ENCODE measurements around the gene DDRGK1.

The DDRGK1 gene

GRCh38 chr20:3168079-3168828 is 36.2 kb downstream of the DDRGK1 start:
- Mint-ChIP-seq H3K9me3 (no peaks in the 10 kb centered on the region), H3K27ac (ENCODE audit: low read depth) (no peak overlapping the region), H3K27me3 (peaks cover 31% of the 10 kb centered on the region), H3K4me3 (no peak overlapping the region), H3K4me1 (peaks cover 13% of the 10 kb centered on the region), H3K36me3 (ENCODE audit: insufficient read depth) (peaks cover 6% of the 10 kb centered on the region)
- ATAC-seq (replicated peaks; ENCODE audit: extremely low read depth, poor library complexity, severe bottlenecking) (no peak), DNase-seq (ENCODE audit: low spot score in 2 of 2) (no peak)

- peaks cover 4% of the 10 kb centered on the region for H3K36me3 Mint-ChIP-seq (ENCODE audit: insufficient read depth)
- peaks cover 13% of the 10 kb centered on the region for H3K4me1 Mint-ChIP-seq
- no peaks in the 10 kb centered on the region for H3K9me3 Mint-ChIP-seq
- ATAC-seq (replicated peaks; ENCODE audit: extremely low read depth, poor library complexity, severe bottlenecking) (no peak), DNase-seq (ENCODE audit: low spot score in 2 of 2) (no peak)
- H3K4me3 Mint-ChIP-seq: no peak overlapping the region
- no peak overlapping the region for H3K27ac Mint-ChIP-seq (ENCODE audit: low read depth)
- H3K27me3 Mint-ChIP-seq: peaks cover 31% of the 10 kb centered on the region
These were observed 36.8 kb downstream of the DDRGK1 start for GRCh38 chr20:3167738-3168078.

DNA sequence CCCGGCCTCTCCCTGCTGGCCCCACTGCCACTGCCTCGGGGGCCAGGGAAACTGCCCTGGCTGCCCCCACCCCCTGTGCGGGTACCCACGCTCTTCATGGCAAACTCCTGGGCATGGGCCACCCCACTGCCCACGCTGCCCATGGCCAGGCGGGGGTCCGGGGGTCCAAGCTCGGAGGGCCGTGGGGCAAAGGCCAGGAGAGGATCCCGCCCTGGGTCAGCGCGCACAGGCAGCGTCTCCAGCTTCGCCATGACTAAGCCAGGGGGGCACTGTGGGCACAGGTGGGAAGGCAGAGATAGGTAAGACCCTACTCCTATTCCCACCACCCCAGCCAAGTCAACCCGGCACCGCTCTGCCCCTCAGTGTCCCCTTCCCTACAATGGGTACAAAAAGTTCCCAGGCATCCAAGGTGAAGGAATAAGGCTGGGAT is 37.6 kb downstream of the DDRGK1 start:
- peaks cover 23% of the 10 kb centered on the region for H3K27me3 Mint-ChIP-seq
- no peak overlapping the region for H3K27ac Mint-ChIP-seq (ENCODE audit: low read depth)
- DNase-seq (ENCODE audit: low spot score in 2 of 2): no peak
- peaks cover 4% of the 10 kb centered on the region for H3K36me3 Mint-ChIP-seq (ENCODE audit: insufficient read depth)
- peaks cover 5% of the 10 kb centered on the region for H3K4me1 Mint-ChIP-seq
- no peak overlapping the region for H3K4me3 Mint-ChIP-seq
- H3K9me3 Mint-ChIP-seq: no peaks in the 10 kb centered on the region
- no peak for ATAC-seq (replicated peaks; ENCODE audit: extremely low read depth, poor library complexity, severe bottlenecking)

DNA sequence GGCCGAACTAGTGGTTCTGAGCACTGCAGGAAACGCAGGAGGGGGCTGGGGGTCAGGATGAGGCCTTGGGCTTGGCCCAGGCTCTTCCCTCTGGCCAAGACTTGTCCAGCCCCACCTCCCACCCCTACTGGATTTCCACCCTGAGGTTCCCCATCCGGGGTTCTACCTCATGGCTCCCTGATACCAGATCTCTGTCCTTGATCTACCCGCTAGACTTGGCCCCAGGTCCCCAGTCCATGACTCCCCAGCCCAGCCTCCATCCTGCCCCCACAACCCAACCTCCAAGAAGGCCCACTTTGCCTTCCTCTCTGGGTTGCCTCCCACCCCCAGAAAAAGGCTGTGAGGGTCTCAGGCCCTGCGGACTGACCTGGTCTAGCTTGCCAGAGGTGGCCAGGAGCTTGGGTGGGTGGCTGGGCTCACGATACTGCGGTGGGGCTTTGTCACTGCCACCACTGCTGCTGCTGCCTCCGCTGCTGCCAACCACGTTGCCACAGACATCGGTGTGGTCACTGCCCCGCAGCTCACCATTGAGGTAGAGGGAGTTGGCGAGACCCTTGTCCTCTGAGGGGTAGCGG is 38.1 kb downstream of the DDRGK1 start:
- Mint-ChIP-seq H3K4me1 (peaks cover 4% of the 10 kb centered on the region), H3K36me3 (ENCODE audit: insufficient read depth) (peaks cover 4% of the 10 kb centered on the region), H3K27ac (ENCODE audit: low read depth) (no peak overlapping the region), H3K27me3 (peaks cover 18% of the 10 kb centered on the region), H3K9me3 (no peaks in the 10 kb centered on the region), H3K4me3 (no peak overlapping the region)
- DNase-seq (ENCODE audit: low spot score in 2 of 2) (no peak), ATAC-seq (replicated peaks; ENCODE audit: extremely low read depth, poor library complexity, severe bottlenecking) (no peak)

GRCh38 chr20:3165473-3166337 is 38.8 kb downstream of the DDRGK1 start:
- H3K4me3 Mint-ChIP-seq: peak overlapping the region; percentile 41
- no peak for ATAC-seq (replicated peaks; ENCODE audit: extremely low read depth, poor library complexity, severe bottlenecking)
- H3K36me3 Mint-ChIP-seq (ENCODE audit: insufficient read depth): peaks cover 4% of the 10 kb centered on the region
- H3K4me1 Mint-ChIP-seq: peaks cover 4% of the 10 kb centered on the region
- H3K27me3 Mint-ChIP-seq: peaks cover 18% of the 10 kb centered on the region
- no peak overlapping the region for H3K27ac Mint-ChIP-seq (ENCODE audit: low read depth)
- no peak for DNase-seq (ENCODE audit: low spot score in 2 of 2)
- H3K9me3 Mint-ChIP-seq: no peaks in the 10 kb centered on the region

- no peak overlapping the region for H3K27ac Mint-ChIP-seq (ENCODE audit: low read depth)
- peaks cover 6% of the 10 kb centered on the region for H3K36me3 Mint-ChIP-seq (ENCODE audit: insufficient read depth)
- ATAC-seq (replicated peaks; ENCODE audit: extremely low read depth, poor library complexity, severe bottlenecking) (no peak), DNase-seq (ENCODE audit: low spot score in 2 of 2) (no peak)
- no peak overlapping the region for H3K4me3 Mint-ChIP-seq
- peaks cover 18% of the 10 kb centered on the region for H3K27me3 Mint-ChIP-seq
- H3K9me3 Mint-ChIP-seq: no peaks in the 10 kb centered on the region
- peaks cover 5% of the 10 kb centered on the region for H3K4me1 Mint-ChIP-seq
These were observed 39.6 kb downstream of the DDRGK1 start for GRCh38 chr20:3164763-3165410.

- Mint-ChIP-seq H3K4me1 (peaks cover 12% of the 10 kb centered on the region), H3K27me3 (peaks cover 11% of the 10 kb centered on the region), H3K9me3 (no peaks in the 10 kb centered on the region), H3K27ac (ENCODE audit: low read depth) (no peak overlapping the region), H3K36me3 (ENCODE audit: insufficient read depth) (peaks cover 11% of the 10 kb centered on the region), H3K4me3 (no peak overlapping the region)
- DNase-seq (ENCODE audit: low spot score in 2 of 2) (no peak), ATAC-seq (replicated peaks; ENCODE audit: extremely low read depth, poor library complexity, severe bottlenecking) (no peak)
These were observed 40.3 kb downstream of the DDRGK1 start for GRCh38 chr20:3164043-3164762.

- DNase-seq (ENCODE audit: low spot score in 2 of 2) (no peak), ATAC-seq (replicated peaks; ENCODE audit: extremely low read depth, poor library complexity, severe bottlenecking) (no peak)
- Mint-ChIP-seq H3K36me3 (ENCODE audit: insufficient read depth) (peaks cover 15% of the 10 kb centered on the region), H3K4me1 (peaks cover 16% of the 10 kb centered on the region), H3K27ac (ENCODE audit: low read depth) (no peak overlapping the region), H3K27me3 (peaks cover 3% of the 10 kb centered on the region), H3K4me3 (no peak overlapping the region), H3K9me3 (no peaks in the 10 kb centered on the region)
These were observed 41.1 kb downstream of the DDRGK1 start for GRCh38 chr20:3163099-3164042.

DNA sequence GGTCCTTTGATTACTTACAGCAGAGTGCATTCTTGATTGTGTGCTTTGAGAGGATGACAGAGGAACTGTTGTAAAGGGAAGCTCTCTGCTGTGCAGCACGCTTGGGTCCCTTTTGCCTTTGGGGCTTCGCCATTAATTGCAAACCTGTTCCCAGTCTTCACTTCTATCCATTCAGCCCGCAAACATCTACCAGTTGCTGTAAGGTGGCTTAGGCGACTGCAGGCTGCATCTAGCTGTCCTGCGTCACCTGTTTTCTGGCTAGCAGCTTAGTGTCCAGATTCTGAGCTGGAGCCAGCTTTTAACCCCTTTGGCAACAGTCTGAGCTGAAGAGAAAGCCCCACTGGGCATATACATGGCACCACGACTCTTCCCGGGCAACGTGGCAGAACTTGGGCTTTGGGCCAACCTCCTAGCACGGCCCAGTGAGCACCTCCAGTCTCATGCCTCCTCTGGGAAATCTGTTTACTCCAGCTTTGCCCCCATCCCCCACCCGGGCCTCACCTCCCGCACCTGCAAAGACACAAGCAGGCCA is 42.3 kb downstream of the DDRGK1 start:
- H3K9me3 Mint-ChIP-seq: no peaks in the 10 kb centered on the region
- ATAC-seq (replicated peaks; ENCODE audit: extremely low read depth, poor library complexity, severe bottlenecking) (no peak), DNase-seq (ENCODE audit: low spot score in 2 of 2) (no peak)
- no peaks in the 10 kb centered on the region for H3K27me3 Mint-ChIP-seq
- H3K4me3 Mint-ChIP-seq: no peak overlapping the region
- peaks cover 15% of the 10 kb centered on the region for H3K36me3 Mint-ChIP-seq (ENCODE audit: insufficient read depth)
- H3K4me1 Mint-ChIP-seq: peaks cover 26% of the 10 kb centered on the region
- no peak overlapping the region for H3K27ac Mint-ChIP-seq (ENCODE audit: low read depth)

GRCh38 chr20:3161316-3162079 is 43.0 kb downstream of the DDRGK1 start:
- no peaks in the 10 kb centered on the region for H3K9me3 Mint-ChIP-seq
- H3K27ac Mint-ChIP-seq (ENCODE audit: low read depth): no peak overlapping the region
- ATAC-seq (replicated peaks; ENCODE audit: extremely low read depth, poor library complexity, severe bottlenecking): no peak
- no peak for DNase-seq (ENCODE audit: low spot score in 2 of 2)
- no peaks in the 10 kb centered on the region for H3K27me3 Mint-ChIP-seq
- H3K4me3 Mint-ChIP-seq: peak overlapping the region; percentile 33
- H3K36me3 Mint-ChIP-seq (ENCODE audit: insufficient read depth): peaks cover 19% of the 10 kb centered on the region
- peaks cover 33% of the 10 kb centered on the region for H3K4me1 Mint-ChIP-seq

Measured in central memory CD8-positive, alpha-beta T cell (primary cell).